HG02885 (cell line): Measurements from ENCODE around the gene TMEM88.

Experiments
- ATAC-seq: cut with Tn5 transposase; IDR thresholded peaks from one replicate; pipeline ENCODE4 v1.9.1; 2021; ENCODE audit warnings: mild to moderate bottlenecking; ENCODE audit not compliant: unreplicated experiment, poor library complexity

The TMEM88 gene

DNA sequence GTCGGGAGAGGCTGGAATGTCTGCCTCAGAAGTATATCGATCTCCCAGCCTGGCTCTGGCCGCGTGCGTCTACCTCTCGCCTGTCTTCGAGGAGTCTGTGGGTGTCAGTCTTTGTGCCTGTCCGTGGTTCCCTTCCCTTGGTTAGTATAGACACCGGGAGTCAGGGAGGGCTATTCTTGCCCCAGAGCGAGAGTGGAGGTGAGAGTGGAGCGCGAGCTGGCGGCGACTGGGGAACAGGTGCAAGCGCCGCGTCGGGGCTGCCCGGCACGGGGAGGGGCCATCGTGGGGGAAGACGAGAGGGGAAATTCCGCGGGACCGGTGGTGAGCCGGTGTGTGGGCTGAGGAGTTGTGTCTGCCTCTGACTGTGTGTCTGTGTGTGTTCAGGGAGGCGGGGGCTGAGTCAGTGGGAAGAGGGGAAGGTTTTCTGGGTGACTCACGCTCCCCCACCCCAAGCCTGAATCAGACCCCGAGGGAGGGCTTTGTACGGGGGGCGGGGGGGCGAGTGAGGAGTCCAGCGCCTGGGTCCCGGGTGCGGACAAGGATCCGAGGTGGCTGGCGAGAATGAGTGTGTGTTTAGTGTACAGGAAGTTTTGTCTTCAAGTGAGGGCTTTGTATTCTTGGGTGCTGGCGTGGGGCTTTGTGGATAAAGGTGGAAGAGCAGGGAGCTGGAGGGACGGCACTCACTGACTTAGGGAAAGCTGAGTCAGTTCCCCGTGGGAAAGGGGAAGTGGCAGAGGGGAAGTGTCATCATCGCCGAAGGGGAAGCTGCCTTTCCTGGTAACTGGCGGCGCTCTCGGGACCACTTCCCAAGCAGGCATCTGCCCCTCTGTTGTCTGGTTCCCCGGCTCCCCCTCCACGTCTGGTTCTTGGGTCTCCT lies 12.2 kb upstream of the TMEM88 start:
- ATAC-seq, result peak; percentile 32

DNA sequence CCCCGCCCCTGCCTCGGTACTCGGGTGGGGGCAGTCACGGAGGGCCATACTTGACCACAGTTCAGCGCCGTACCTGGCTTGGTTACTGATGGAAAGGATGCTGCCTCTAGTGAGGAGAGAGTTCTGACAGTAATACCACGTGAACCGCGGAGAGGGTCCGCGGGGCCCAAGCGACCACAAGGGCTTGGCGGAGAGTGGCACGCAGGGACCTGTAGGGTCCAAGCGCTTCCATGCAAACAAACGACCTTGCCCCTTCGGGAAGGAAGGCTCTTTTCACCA lies 11.7 kb upstream of the TMEM88 start:
- ATAC-seq, result no peak

- peak; percentile 37 for ATAC-seq
Measured at GRCh38 chr17:7843536-7844291, 11.2 kb upstream of the TMEM88 start.

- ATAC-seq, result peak; percentile 59
Measured at GRCh38 chr17:7844292-7845154, 10.3 kb upstream of the TMEM88 start.

DNA sequence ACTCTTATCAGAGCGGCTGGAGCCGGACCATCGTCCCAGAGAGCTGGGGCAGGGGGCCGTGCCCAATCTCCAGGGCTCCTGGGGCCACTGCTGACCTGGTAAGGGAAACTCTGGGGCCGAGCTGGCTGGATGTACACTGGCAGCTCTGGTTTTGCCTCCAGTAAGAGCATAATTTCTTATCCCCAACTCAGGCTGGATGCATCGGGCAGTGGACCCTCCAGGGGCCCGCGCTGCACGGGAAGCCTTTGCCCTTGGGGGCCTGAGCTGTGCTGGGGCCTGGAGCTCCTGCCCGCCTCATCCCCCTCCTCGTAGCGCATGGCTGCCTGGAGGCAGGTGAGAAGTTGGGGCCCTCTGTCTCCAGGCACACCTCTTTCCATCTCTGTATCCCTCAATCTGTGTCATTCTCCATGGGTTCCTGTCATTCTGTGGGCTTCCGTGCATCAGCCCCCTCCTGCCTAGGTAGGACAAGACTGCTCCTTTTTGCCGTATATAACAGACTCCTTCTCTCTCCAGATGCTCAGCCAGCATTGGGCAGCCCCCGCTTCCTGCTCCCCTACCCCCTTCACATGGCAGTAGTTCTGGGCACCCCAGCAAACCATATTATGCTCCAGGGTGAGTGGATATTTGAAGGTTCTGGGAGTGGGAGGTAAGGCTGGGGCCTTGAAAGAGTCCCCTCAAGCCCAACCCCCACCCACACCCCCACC lies 9.4 kb upstream of the TMEM88 start:
- no peak for ATAC-seq

GRCh38 chr17:7846063-7846735 lies 8.7 kb upstream of the TMEM88 start:
- no peak for ATAC-seq

- ATAC-seq, result no peak
Measured at GRCh38 chr17:7846765-7847661, 7.9 kb upstream of the TMEM88 start.

DNA sequence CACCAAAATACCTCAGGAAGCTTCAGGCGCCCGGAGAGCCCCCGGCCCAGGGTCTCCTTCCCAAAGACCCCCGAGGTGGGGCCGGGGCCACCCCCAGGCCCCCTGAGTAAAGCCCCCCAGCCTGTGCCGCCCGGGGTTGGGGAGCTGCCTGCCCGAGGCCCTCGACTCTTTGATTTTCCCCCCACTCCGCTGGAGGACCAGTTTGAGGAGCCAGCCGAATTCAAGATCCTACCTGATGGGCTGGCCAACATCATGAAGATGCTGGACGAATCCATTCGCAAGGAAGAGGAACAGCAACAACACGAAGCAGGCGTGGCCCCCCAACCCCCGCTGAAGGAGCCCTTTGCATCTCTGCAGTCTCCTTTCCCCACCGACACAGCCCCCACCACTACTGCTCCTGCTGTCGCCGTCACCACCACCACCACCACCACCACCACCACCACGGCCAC lies 6.7 kb upstream of the TMEM88 start:
- no peak for ATAC-seq

GRCh38 chr17:7848739-7849129 lies 6.1 kb upstream of the TMEM88 start:
- no peak for ATAC-seq

- no peak for ATAC-seq
Measured at GRCh38 chr17:7849130-7849750, 5.6 kb upstream of the TMEM88 start.

- no peak for ATAC-seq
Measured at GRCh38 chr17:7849751-7850504, 4.9 kb upstream of the TMEM88 start.

DNA sequence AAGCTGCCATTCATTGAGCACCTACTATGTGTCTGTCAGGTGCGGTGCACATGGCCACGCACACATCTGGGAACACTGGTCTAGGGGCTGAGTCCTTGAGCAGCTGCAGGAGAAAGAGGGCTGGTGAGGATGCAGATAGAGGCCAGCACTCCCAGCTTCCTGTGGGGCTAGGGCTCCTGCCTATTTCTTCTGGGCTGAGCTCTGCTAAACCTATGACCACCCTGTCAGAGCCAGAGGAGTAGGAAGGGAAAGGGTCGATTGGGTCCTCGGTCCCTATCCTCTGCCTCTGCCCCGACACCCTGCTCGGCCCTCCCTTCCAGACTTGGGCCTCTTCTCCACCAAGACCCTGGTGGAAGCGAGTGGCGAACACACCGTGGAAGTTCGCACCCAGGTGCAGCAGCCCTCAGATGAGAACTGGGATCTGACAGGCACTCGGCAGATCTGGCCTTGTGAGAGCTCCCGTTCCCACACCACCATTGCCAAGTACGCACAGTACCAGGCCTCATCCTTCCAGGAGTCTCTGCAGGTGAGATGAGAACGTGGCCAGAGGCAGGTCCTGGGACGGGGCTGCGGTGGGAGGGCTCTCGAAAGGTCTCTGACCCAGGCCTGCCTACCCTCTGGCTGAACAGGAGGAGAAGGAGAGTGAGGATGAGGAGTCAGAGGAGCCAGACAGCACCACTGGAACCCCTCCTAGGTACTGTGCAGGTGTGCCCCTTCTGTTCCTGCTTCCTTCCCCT lies 4.0 kb upstream of the TMEM88 start:
- no peak for ATAC-seq

- ATAC-seq, result peak; percentile 85
Measured at GRCh38 chr17:7851438-7852261, 3.2 kb upstream of the TMEM88 start.

GRCh38 chr17:7852262-7852670 lies 2.6 kb upstream of the TMEM88 start:
- ATAC-seq, result no peak

GRCh38 chr17:7852919-7853690 lies 1.8 kb upstream of the TMEM88 start:
- ATAC-seq, result no peak
